Stomach (tissue), 4 donors: ENCODE data around the gene TMEM253.

Experiments used
- POLR2A ChIP-seq, 4 donors: fragments of 450-650 bp; IDR thresholded peaks; one replicate each; pipeline ENCODE4 v1.6.1; 2016; ENCODE audit warnings: antibody characterized with exemption in 4 of 4, control low read depth in 2 of 4, mild to moderate bottlenecking in 1 of 4, moderate library complexity in 1 of 4
- POLR2AphosphoS5 ChIP-seq, 3 donors: sonication (generic); formaldehyde crosslinking; IDR thresholded peaks; one replicate each; pipeline ENCODE4 v1.6.1; 2016; ENCODE audit warnings: antibody characterized with exemption in 3 of 3
- TF ChIP-seq, protein P1 (sequence below), 7 experiments: fragments of 450-650 bp in 4 of 7; fragments of 200-600 bp in 3 of 7; sonication (generic) in 3 of 7; IDR thresholded peaks; one replicate each; pipeline ENCODE4 v1.5.1; 2016 to 2019; ENCODE audit warnings: antibody characterized with exemption in 7 of 7, control low read depth in 2 of 7, mild to moderate bottlenecking in 1 of 7

DNA sequence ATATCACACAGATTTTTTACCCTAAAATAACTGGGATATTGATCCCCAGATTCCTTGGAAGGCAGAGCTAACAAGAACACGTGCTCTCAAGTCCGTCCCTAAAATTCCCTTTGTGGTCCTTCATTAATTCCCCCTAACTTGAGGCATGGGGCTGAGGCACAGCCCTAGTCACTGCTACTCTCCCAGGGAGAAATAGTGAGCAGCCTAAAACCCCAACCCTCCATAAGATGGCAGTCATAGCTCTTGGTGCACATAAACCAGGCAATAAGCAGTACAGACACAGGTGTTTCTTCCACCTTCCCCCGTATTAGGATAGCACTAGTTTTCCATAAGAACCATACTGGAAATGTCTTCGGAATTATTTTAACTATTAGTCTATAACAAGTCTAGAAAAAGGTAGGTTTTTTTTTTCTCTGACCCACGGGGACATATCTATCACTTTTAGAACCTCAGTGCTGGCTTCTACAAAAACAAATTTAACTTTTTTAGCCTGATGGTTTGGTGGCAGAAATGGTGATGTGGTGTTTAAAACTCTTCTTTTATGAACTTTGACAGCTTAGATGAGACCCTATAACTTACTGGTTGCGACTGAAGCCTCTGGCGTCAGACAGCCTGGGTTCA lies 33.9 kb upstream of the TMEM253 start:
- TF ChIP-seq POLR2A (IDR thresholded peaks at IDR 0.05) (no peak), POLR2AphosphoS5 (IDR thresholded peaks at IDR 0.05) (no peak)
- TF ChIP-seq, protein P1, sequence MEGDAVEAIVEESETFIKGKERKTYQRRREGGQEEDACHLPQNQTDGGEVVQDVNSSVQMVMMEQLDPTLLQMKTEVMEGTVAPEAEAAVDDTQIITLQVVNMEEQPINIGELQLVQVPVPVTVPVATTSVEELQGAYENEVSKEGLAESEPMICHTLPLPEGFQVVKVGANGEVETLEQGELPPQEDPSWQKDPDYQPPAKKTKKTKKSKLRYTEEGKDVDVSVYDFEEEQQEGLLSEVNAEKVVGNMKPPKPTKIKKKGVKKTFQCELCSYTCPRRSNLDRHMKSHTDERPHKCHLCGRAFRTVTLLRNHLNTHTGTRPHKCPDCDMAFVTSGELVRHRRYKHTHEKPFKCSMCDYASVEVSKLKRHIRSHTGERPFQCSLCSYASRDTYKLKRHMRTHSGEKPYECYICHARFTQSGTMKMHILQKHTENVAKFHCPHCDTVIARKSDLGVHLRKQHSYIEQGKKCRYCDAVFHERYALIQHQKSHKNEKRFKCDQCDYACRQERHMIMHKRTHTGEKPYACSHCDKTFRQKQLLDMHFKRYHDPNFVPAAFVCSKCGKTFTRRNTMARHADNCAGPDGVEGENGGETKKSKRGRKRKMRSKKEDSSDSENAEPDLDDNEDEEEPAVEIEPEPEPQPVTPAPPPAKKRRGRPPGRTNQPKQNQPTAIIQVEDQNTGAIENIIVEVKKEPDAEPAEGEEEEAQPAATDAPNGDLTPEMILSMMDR (IDR thresholded peaks at IDR 0.05) = no peak
